Right renal cortex interstitium (tissue), 3 donors: ENCODE measurements around the gene TNRC6C. TPM values are rescaled to one million over a fixed set of nuclear protein-coding genes. Genes with fewer than 3 reads are reported as not detected.
"Not testable (repeated sequence)": the region's sequence is repeated elsewhere in the genome, so short reads cannot be mapped to it uniquely, and the experiment has no call there.

Experiments
- DNase-seq, 3 donors: peaks; one replicate each; pipeline ENCODE4 v3.0.0-alpha.2; 2013; ENCODE audit warnings: low read depth in 3 of 3, low spot score in 2 of 3
- polyA plus RNA-seq, 3 donors: library from polyadenylated mRNA; unstranded; fragments of 120-200 nt; gene quantifications; one replicate each; pipeline ENCODE4 v1.2.1, GENCODE V29; 2013; ENCODE audit not compliant: insufficient read length in 3 of 3

The TNRC6C gene
- polyA plus RNA-seq, 3 donors, result 12.6 to 13.6 (median 12.8) TPM

DNA sequence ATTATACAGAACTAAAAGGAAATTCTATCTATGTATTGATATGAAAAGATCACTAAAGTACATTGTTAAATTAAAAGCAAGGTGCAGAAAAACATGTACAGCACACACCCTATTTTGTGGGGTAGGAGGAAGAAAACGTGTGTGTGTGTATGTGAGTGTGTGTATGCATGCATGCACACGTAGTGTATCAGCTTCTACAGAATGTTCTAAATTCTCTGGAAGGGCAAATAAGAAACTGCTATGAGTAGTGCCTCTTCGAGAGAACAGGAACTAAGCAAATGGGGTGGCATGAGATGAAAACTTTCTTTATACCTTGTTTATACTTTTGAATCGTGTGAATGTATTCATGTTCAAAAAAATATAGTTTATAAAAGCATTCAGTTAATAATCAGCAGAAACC lies 111.2 kb downstream of the TNRC6C start:
- DNase-seq, result no peak

DNA sequence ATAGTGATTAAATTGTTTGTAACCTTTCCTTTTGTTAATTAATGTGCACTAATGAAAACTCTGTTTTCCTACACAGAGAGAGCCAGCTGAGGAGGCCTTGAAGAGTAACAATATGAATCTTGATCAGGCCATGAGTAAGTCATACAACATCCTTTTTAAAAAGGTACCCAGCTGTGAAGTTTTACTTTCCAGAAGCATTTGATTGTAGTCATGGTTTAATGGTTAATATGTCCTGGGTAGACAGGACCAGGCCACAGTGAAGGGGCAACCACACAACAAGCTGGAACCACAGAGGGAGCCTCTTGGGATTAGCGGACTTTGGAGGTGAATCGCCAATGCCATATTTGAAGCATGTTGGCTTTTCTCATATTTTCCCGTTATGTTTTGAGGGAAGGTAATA lies 114.5 kb downstream of the TNRC6C start:
- no peak for DNase-seq

DNA sequence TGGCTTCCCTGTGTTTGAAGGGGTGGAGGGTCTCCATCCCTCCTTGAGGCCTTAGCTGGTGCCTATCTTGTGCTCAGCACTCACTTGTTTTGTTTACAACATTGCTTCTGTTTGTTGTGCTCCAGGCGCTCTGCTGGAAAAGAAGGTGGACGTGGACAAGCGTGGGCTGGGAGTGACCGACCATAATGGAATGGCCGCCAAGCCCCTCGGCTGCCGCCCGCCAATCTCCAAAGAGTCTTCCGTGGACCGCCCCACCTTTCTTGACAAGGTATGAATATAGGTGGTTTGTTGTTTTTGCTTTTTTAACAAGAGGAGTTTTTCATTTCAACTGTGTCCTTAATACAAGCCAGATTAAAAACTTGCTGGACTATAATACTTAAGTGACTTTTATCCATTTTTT lies 116.5 kb downstream of the TNRC6C start:
- DNase-seq, result no peak

DNA sequence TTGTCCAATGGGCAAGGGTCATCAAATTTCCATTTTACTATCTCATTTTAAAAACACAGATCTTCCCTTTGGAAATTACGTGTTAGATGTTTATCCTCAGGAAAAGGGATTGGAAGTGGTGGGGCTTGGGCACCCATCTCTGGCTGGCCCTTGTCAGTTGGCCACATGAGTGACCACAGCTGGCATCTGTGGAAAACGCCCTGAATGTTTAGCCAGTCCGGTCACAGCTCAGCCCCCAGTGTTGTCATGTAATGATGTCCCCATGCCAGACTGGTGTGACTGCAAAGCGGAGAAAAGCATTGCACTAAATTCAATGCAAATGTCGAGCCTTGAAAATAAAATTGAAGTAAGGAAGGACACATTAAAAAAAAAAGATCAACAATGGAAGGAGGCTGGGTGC lies 117.0 kb downstream of the TNRC6C start:
- no peak for DNase-seq

DNA sequence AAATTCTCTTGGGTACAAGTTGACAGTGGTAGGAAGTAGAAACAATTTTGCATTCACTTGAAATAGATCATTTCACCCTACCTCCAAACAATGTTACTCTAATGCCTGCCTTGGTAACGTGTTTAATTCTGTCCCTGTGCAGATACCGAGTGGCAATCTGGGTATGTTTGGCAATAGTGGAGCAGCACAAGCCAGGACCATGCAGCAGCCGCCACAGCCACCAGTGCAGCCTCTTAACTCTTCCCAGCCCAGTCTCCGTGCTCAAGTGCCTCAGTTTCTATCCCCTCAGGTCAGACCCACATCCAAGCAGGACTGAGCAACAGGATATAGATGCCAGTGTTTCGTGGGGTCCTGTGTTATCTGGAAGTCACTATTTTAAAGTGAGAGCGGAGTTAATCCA lies 120.8 kb downstream of the TNRC6C start:
- DNase-seq, result no peak

DNA sequence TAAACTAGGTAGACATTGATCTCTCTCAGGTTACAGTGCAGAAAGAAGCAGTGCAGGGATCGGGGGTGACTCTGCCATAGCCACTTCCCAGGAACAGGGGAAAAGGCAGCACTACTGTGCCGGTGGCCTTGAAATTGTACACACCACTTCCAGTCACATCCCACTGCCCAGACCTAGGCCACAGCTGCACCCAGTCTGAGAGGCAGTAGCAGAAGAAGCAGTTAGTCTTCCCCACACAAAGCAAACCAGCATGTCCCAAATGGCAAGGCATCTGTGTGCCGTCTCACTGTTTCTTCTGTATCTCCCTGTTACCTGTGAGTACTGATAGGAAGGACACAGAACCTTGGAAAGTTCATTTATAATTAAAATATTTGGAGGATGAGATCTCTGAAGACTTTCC lies 123.0 kb downstream of the TNRC6C start:
- no peak for DNase-seq

DNA sequence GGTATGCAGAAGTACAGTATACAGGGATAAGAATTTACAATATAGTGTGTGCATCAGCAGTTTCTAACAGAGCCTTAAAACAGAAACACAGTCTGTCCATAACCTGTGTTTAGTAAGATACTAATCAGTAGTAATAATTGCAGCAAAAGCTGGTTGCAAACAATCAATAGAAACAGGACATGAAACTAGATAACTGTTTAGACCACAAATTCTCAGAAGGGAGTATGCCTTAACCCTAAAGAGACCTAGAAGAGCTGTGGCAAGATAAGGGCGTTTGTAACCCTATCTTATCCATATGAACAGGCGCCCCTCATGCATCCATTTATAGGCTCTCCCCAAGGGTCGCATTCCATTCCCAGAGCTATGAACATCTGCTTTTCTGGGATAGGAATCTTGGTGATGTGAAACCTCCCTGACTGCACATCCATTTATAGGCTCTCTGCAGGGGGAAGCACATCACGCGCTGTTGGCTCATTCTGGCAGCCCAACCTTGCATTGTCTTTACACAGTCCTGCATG lies 123.9 kb downstream of the TNRC6C start:
- not testable (repeated sequence) for DNase-seq

GRCh38 chr17:78082988-78083387 lies 124.5 kb downstream of the TNRC6C start:
- no peak for DNase-seq

GRCh38 chr17:78086740-78087139 lies 128.2 kb downstream of the TNRC6C start:
- no peak for DNase-seq

GRCh38 chr17:78088529-78088928 lies 130.0 kb downstream of the TNRC6C start:
- no peak for DNase-seq

GRCh38 chr17:78089576-78090281 lies 131.2 kb downstream of the TNRC6C start:
- DNase-seq, result no peak

- no peak for DNase-seq
Measured at GRCh38 chr17:78092794-78093324, 134.4 kb downstream of the TNRC6C start.

- DNase-seq, result no peak
Measured at GRCh38 chr17:78095035-78095434, 136.5 kb downstream of the TNRC6C start.

DNA sequence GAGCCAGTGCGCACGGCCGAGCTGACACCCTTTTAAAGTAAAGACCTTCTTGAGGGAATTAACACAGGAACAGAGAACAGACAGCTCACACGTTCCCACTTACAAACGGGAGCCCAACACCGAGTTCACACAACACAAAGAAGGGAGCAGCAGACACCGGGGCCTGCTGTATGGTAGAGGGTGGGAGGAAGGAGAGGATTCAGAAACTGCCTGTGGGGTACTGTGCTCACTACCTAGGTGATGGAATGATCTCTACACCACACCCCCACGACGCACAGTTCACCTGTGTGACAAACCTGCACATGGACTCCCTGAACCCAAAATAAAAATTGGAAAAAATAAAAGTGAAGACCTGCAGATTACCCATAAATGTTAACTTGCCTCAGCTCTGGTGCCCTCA lies 137.6 kb downstream of the TNRC6C start:
- DNase-seq, result no peak

DNA sequence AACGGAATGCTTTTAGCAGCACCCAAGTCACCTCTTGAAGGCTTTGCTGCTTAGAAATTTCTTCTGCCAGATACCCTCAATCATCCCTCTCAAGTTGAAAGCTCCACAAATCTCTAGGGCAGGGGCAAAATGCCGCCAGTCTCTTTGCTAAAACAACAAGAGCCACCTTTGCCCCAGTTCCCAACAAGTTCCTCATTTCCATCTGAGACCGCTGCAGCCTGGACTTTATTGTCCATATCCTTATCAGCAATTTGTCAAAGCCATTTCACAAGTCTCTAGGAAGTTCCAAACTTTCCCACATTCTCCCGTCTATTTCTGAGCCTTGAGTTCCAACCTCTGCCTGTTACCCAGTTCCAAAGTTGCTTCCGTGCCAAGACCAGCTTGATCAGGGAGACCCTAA lies 142.6 kb downstream of the TNRC6C start:
- no peak for DNase-seq

GRCh38 chr17:78101542-78101941 lies 143.0 kb downstream of the TNRC6C start:
- DNase-seq, result no peak

DNA sequence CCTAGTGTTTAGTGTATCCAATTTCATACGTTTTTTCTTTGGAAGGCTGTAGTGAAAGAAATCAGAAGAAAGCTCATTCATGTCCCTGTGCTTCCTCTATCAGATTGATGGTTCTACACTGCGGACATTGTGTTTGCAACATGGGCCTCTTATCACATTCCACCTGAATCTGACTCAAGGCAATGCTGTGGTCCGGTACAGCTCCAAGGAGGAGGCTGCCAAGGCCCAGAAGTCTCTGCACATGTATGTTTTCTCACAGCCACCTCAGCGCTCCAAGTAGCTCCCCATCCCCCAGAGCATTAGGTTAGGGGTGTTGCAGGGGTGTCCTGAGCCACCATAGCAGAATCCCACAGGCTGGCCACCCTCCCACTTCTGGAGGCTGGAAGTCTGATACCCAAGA lies 144.8 kb downstream of the TNRC6C start:
- DNase-seq, result no peak

GRCh38 chr17:78104540-78104941 lies 146.0 kb downstream of the TNRC6C start:
- DNase-seq, result no peak

DNA sequence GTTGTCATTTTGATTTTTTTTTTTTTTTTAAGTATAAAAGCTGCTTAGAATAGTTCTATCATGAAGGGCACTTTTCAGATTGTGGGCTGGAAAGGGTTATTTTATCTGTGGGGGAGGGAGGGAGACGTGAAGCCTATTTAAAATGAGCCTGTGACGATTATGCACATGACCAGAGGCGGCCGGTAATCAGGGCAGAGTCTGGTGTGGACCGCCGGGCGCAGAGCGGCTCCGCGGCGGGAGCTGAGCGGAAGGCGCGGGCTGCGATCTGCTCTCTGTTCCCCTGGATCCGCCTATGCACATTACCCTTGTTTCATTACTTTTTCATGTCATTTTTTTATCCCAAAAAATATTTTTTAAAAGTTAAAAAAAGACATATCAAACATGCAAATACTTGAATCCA lies 146.6 kb downstream of the TNRC6C start:
- DNase-seq, result no peak

DNA sequence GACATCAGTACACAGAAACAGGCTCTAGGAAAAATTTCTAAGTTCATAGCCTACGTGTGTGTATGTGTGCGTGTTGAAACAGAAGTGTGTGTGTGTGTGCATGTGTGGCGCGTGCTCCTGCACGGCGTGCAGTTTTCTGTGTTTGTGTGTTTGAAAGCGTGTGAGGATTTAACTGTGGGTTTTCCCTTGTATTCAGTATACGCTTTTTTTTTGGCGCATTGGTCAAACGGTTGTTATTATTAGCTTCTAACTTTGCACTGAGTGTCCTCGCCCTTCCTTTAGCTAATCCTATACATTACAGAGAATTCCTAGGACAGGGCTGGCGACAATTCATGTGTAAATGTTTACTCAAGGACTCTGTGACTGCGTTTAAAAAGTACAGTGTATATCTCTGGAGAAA lies 147.0 kb downstream of the TNRC6C start:
- no peak for DNase-seq

DNA sequence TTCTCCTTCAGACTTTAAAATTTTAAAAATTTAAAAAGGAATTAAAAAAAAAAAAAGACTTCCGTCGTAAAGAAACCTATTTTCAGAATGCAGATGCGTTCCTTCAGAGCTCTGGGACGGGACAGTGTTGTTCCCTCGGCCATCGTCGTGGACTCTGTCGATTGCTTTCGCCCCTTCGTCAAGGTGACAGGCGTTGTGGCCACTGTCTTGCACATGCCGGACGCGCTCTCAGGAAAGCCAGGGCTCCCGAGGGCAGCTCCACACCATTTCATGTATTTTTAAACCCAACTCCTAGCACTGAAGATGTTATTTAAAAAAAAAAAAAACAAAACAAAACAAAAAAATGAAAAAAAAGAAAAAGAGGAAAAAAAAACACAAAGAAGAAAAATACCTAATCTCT lies 147.7 kb downstream of the TNRC6C start:
- no peak for DNase-seq

DNA sequence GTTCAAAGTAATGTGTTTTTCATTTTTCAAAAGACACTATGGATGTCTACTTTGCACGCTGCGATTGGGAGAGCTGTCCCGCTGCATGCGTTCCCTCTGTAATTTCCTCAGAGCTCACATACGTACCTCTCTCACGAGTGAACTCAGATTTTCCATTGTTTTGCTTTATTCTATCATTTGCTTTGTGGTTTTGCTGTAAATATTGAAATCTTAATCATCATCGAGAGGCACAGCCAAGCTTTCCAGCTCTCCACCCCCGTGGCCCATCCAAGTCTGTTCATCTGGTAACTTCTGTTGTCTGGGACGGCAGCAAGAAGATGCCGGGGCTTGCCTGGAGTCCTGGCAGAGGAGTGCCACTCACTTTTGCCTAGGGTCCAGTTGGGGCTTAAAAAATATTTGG lies 149.0 kb downstream of the TNRC6C start:
- no peak for DNase-seq
